Endothelial cell of umbilical vein (primary cell): ENCODE data around the gene PIAS2. TPM values are rescaled to one million over a fixed set of nuclear protein-coding genes. Genes with fewer than 3 reads are reported as not detected.

Experiments
- BruUV-seq: library from RNA; stranded (reverse); fragments of 400-500 nt; replicated peaks from 2 replicates; lab custom pipeline; 2021; lab: Mats Ljungman, UMichigan
- CTCF ChIA-PET: fragments of 300-600, 350-600 bp; sonication (Branson Sonifier 250); formaldehyde crosslinking; loops from one replicate; lab custom pipeline; 2021; ENCODE audit warnings: antibody characterized with exemption, inconsistent platforms; lab: Charles Lee
- POLR2A ChIA-PET: fragments of 300-600, 350-600 bp; sonication (Branson Sonifier 250); formaldehyde crosslinking; loops from one replicate; lab custom pipeline; 2021; ENCODE audit warnings: antibody characterized with exemption, inconsistent platforms; lab: Charles Lee
- DNase-seq: peaks from one replicate; pipeline ENCODE4 v3.0.0-alpha.2; 2011; ENCODE audit warnings: low read depth, low spot score
- FAIRE-seq: peaks from 2 replicates; lab custom pipeline; 2011; peaks lifted over from hg19 to GRCh38; lab: Jason Lieb, UNC
- H2AFZ ChIP-seq: 2 replicates; pipeline ENCODE4 v1.6.0; 2012; ENCODE audit warnings: low read depth, low read length, control low read depth, inconsistent platforms
- H3K27ac ChIP-seq: 2 replicates; pipeline ENCODE4 v1.5.1; 2011; ENCODE audit warnings: low read depth, mild to moderate bottlenecking, control low read depth, low read length, moderate library complexity; ENCODE audit not compliant: insufficient read depth
- H3K27me3 ChIP-seq, 2 experiments: 2 replicates each; pipeline versions ENCODE4 v1.6.0 to v1.6.1; 2011; ENCODE audit warnings: low read length in 2 of 2, mixed read lengths in 1 of 2; ENCODE audit not compliant: control insufficient read depth in 2 of 2, insufficient read depth in 2 of 2
- H3K36me3 ChIP-seq, 2 experiments: 2 replicates in 1 of 2; 3 replicates in 1 of 2; pipeline ENCODE4 v1.5.1; 2011; ENCODE audit warnings: low read length in 2 of 2, mild to moderate bottlenecking in 1 of 2, moderate library complexity in 1 of 2; ENCODE audit not compliant: control insufficient read depth in 2 of 2, insufficient read depth in 2 of 2; ENCODE audit errors: extremely low read depth in 1 of 2
- H3K4me1 ChIP-seq: 3 replicates; pipeline ENCODE4 v1.5.1; 2011; ENCODE audit warnings: mild to moderate bottlenecking, low read length; ENCODE audit not compliant: control insufficient read depth, insufficient read depth; ENCODE audit errors: extremely low read depth
- H3K4me2 ChIP-seq: 2 replicates; pipeline ENCODE4 v1.6.1; 2011; ENCODE audit warnings: low read length, control low read depth, mixed read lengths; ENCODE audit not compliant: insufficient read depth
- H3K4me3 ChIP-seq, 3 experiments: fragments of 200-600 bp in 1 of 3; sonication (generic), shearing (Covaris generic) in 1 of 3; replicated peaks in 1 of 3; 2 replicates each; pipeline ENCODE4 v1.5.1; 2011 to 2016; ENCODE audit warnings: control low read depth in 3 of 3, low read length in 3 of 3, mild to moderate bottlenecking in 2 of 3, inconsistent platforms in 1 of 3, low read depth in 1 of 3, moderate library complexity in 1 of 3; ENCODE audit not compliant: insufficient read depth in 1 of 3
- H3K79me2 ChIP-seq: 2 replicates; pipeline ENCODE4 v1.6.0; 2012; ENCODE audit warnings: low read length, inconsistent platforms; ENCODE audit not compliant: control insufficient read depth, insufficient read depth
- H3K9ac ChIP-seq: replicated peaks from 2 replicates; pipeline ENCODE3; 2011; ENCODE audit warnings: low read length, control low read depth; ENCODE audit not compliant: insufficient read depth; ENCODE audit errors: extremely low read depth
- H3K9me1 ChIP-seq: replicated peaks from 3 replicates; pipeline ENCODE4 v1.6.0; 2011; ENCODE audit warnings: mild to moderate bottlenecking, low read length; ENCODE audit not compliant: control insufficient read depth, insufficient read depth; ENCODE audit errors: extremely low read depth
- H3K9me3 ChIP-seq: replicated peaks from 2 replicates; pipeline ENCODE4 v1.5.1; 2012; ENCODE audit warnings: low read length, inconsistent platforms; ENCODE audit not compliant: control insufficient read depth, insufficient read depth
- H4K20me1 ChIP-seq: replicated peaks from 2 replicates; pipeline ENCODE3; 2011; ENCODE audit warnings: mild to moderate bottlenecking, low read length; ENCODE audit not compliant: control insufficient read depth, insufficient read depth; ENCODE audit errors: extremely low read depth
- EZH2 ChIP-seq: IDR thresholded peaks from 2 replicates; pipeline ENCODE4 v1.6.1; 2012; ENCODE audit warnings: borderline replicate concordance, low read depth, mild to moderate bottlenecking, moderate library complexity, low read length, inconsistent platforms; ENCODE audit not compliant: severe bottlenecking
- FOS ChIP-seq: IDR thresholded peaks from 2 replicates; pipeline ENCODE4 v1.6.1; 2011; ENCODE audit warnings: mild to moderate bottlenecking, low read length, moderate library complexity, borderline replicate concordance; ENCODE audit not compliant: insufficient read depth
- GATA2 ChIP-seq: IDR thresholded peaks from 2 replicates; pipeline ENCODE4 v1.7.0; 2011; ENCODE audit warnings: low read depth, mild to moderate bottlenecking, moderate library complexity, mixed read lengths, low read length; ENCODE audit not compliant: insufficient read length, insufficient read depth
- JUN ChIP-seq: IDR thresholded peaks from 2 replicates; pipeline ENCODE4 v1.6.1; 2011; ENCODE audit warnings: borderline replicate concordance, low read depth; ENCODE audit not compliant: insufficient read length, insufficient read depth
- MYC ChIP-seq: IDR thresholded peaks from one replicate; pipeline ENCODE4 v1.6.1; 2011; ENCODE audit warnings: mild to moderate bottlenecking, low read depth, low read length
- POLR2A ChIP-seq: IDR thresholded peaks from 2 replicates; pipeline ENCODE4 v1.6.1; 2012; ENCODE audit warnings: low read depth, mild to moderate bottlenecking, control low read depth, low read length
- POLR2AphosphoS5 ChIP-seq: IDR thresholded peaks from 2 replicates; pipeline ENCODE4 v1.6.1; 2012; ENCODE audit warnings: low read depth, mild to moderate bottlenecking, control low read depth, low read length, moderate library complexity; ENCODE audit not compliant: insufficient read depth
- dilution Hi-C: fragments of 300-500 bp; cut with MboI; formaldehyde crosslinking; loops from one replicate; pipeline ENCODE4 v1.15.0; 2019; ENCODE audit warnings: low sequenced_read_pairs; ENCODE audit not compliant: extremely low pct_ligation_motif_present
- intact Hi-C: fragments of 100-400 bp; cut with micrococcal nuclease; formaldehyde crosslinking; loops from one replicate; pipeline ENCODE4 v1.10.0; 2022
- polyA plus RNA-seq, 4 experiments: library from polyadenylated mRNA; depleted of rRNA in 3 of 4; stranded (reverse) in 3 of 4; unstranded in 1 of 4; fragments of >200 nt; gene quantifications; 2 replicates each; pipeline versions ENCODE4 v1.2.1 to v1.2.3, GENCODE V29; 2011 to 2012; ENCODE audit warnings: missing spikeins in 1 of 4
- total RNA-seq: library from RNA; stranded (reverse); gene quantifications from 2 replicates; pipeline ENCODE4 v1.2.3, GENCODE V29; 2021
- TF ChIP-seq, protein P1 (sequence below), 2 donors: IDR thresholded peaks; 1 replicate in 1 of 2; 2 replicates in 1 of 2; pipeline ENCODE4 v1.5.1; 2011; ENCODE audit warnings: low read length in 2 of 2, mild to moderate bottlenecking in 2 of 2, moderate library complexity in 2 of 2, control low read depth in 1 of 2, inconsistent platforms in 1 of 2, low read depth in 1 of 2; ENCODE audit not compliant: insufficient read depth in 1 of 2; ENCODE audit errors: extremely low read depth in 1 of 2
- TF ChIP-seq, protein P2 (sequence below): IDR thresholded peaks from 2 replicates; pipeline ENCODE4 v1.6.1; 2011; ENCODE audit not compliant: insufficient read depth, insufficient read length

Gene PIAS2
- total and polyA plus RNA-seq, 2 donors (not counting 3 experiments of a cell fraction or from before 2014, with no cell fraction given), result 7.0 to 34.3 TPM

DNA sequence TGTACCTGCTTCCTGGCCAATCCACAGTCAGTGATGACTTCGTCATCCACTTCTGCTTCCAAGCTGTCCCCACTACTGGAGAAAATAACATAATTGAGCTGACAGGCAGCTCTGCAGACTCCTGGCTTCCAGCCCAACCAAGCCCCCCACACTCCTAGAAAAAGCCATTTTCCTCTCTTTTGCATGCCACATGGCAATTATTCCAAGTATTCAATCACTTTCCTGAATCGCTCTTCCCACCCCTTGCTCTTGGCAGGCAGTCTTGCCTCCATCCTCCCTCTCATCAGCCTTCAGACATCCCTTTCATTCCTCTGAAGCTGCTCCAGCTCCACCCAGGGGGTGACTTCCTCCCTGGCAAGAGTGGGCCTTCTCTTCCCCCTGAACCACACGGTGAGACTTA lies 146.2 kb downstream of the PIAS2 start:
- H3K27ac ChIP-seq, result no peak overlapping the region
- H3K27me3 ChIP-seq, result no peaks in the 10 kb centered on the region
- no peak overlapping the region for H3K4me3 ChIP-seq
- FAIRE-seq (no peak), DNase-seq (no peak)
- CTCF ChIA-PET, result interaction anchor here (1.1 kb wide), 1 partner anchor 113 kb away, joined by 4 read pairs; no protein-coding TSS in a partner anchor
- intact Hi-C loops (no loop called here), dilution Hi-C loops (no loop called here)
- H3K36me3 ChIP-seq, result no peaks in the 10 kb centered on the region
- POLR2A ChIA-PET, result interaction anchor here (0.7 kb wide), 1 partner anchor 506 kb away, joined by 3 read pairs; no protein-coding TSS in a partner anchor
- no peak overlapping the region for H3K4me2 ChIP-seq
- H2AFZ ChIP-seq, result no peak overlapping the region
- H3K9ac ChIP-seq, result no peak overlapping the region
- no peaks in the 10 kb centered on the region for H3K9me3 ChIP-seq
- TF ChIP-seq, protein P1, sequence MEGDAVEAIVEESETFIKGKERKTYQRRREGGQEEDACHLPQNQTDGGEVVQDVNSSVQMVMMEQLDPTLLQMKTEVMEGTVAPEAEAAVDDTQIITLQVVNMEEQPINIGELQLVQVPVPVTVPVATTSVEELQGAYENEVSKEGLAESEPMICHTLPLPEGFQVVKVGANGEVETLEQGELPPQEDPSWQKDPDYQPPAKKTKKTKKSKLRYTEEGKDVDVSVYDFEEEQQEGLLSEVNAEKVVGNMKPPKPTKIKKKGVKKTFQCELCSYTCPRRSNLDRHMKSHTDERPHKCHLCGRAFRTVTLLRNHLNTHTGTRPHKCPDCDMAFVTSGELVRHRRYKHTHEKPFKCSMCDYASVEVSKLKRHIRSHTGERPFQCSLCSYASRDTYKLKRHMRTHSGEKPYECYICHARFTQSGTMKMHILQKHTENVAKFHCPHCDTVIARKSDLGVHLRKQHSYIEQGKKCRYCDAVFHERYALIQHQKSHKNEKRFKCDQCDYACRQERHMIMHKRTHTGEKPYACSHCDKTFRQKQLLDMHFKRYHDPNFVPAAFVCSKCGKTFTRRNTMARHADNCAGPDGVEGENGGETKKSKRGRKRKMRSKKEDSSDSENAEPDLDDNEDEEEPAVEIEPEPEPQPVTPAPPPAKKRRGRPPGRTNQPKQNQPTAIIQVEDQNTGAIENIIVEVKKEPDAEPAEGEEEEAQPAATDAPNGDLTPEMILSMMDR (IDR thresholded peaks at IDR 0.05; ENCODE audit: extremely low read depth in 1 of 2, insufficient read depth in 1 of 2, low read depth in 1 of 2, low read length in 2 of 2), result no peak
- TF ChIP-seq, protein P2, sequence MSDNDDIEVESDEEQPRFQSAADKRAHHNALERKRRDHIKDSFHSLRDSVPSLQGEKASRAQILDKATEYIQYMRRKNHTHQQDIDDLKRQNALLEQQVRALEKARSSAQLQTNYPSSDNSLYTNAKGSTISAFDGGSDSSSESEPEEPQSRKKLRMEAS, result no peak
- TF ChIP-seq JUN, result no peak
- TF ChIP-seq GATA2, result no peak
- no peak for TF ChIP-seq POLR2AphosphoS5
- TF ChIP-seq POLR2A, result no peak
- TF ChIP-seq EZH2, result no peak
- no peak for TF ChIP-seq FOS
- TF ChIP-seq MYC, result no peak
- no peaks in the 10 kb centered on the region for H3K9me1 ChIP-seq
- no TSS peak for BruUV-seq
- H3K79me2 ChIP-seq, result no peaks in the 10 kb centered on the region
- H3K4me1 ChIP-seq, result no peaks in the 10 kb centered on the region
- H4K20me1 ChIP-seq, result no peaks in the 10 kb centered on the region
